HepG2 (cell line): ENCODE data around the gene LDLRAP1.

Experiments used
- CTCF ChIP-seq: sonication (generic); formaldehyde crosslinking; IDR thresholded peaks from 2 replicates; pipeline ENCODE4 v1.5.0; 2020; ENCODE audit warnings: mild to moderate bottlenecking, missing genetic modification reagents, moderate library complexity
- EZH2 ChIP-seq: conservative IDR thresholded peaks from 2 replicates; pipeline ENCODE4 v1.6.1; 2012; ENCODE audit warnings: mild to moderate bottlenecking, low read depth, low read length, moderate library complexity
- NFYB ChIP-seq: sonication (generic); formaldehyde crosslinking; IDR thresholded peaks from 2 replicates; pipeline ENCODE4 v1.4.0; 2020; ENCODE audit warnings: missing genetic modification reagents
- PHB2 ChIP-seq: fragments of 450-650 bp; IDR thresholded peaks from 2 replicates; pipeline ENCODE4 v1.6.1; 2018; ENCODE audit not compliant: partially characterized antibody
- POLR2AphosphoS5 ChIP-seq: IDR thresholded peaks from 2 replicates; pipeline ENCODE4 v1.6.1; 2012; ENCODE audit warnings: low read depth, low read length
- PTBP1 ChIP-seq: fragments of 200-400 bp; formaldehyde crosslinking; IDR thresholded peaks from 2 replicates; pipeline ENCODE4 v1.6.1; 2018; ENCODE audit warnings: low read length, low read depth; ENCODE audit not compliant: poor library complexity, severe bottlenecking
- RBM22 ChIP-seq: fragments of 200-400 bp; formaldehyde crosslinking; optimal IDR thresholded peaks from 2 replicates; pipeline ENCODE3; 2017; ENCODE audit warnings: mild to moderate bottlenecking, low read length, moderate library complexity
- ZFP37 ChIP-seq: sonication (generic); formaldehyde crosslinking; IDR thresholded peaks from 2 replicates; pipeline ENCODE4 v1.4.0; 2020; ENCODE audit warnings: missing genetic modification reagents, borderline replicate concordance
- ZNF207 ChIP-seq: fragments of 450-650 bp; IDR thresholded peaks from 2 replicates; pipeline ENCODE4 v1.6.1; 2016; ENCODE audit warnings: antibody characterized with exemption, borderline replicate concordance
- ZNF275 ChIP-seq: sonication (generic); formaldehyde crosslinking; IDR thresholded peaks from 2 replicates; pipeline ENCODE4 v1.8.0; 2022; ENCODE audit warnings: missing genetic modification reagents, mild to moderate bottlenecking, inconsistent platforms, borderline replicate concordance
- ZNF484 ChIP-seq: sonication (generic); formaldehyde crosslinking; IDR thresholded peaks from 2 replicates; pipeline ENCODE4 v1.5.1; 2020; ENCODE audit warnings: mild to moderate bottlenecking, low read depth, missing genetic modification reagents, borderline replicate concordance

- TF ChIP-seq EZH2: no peak
- TF ChIP-seq ZNF207: no peak
- no peak for TF ChIP-seq RBM22
- TF ChIP-seq ZFP37: no peak
- no peak for TF ChIP-seq POLR2AphosphoS5
- no peak for TF ChIP-seq CTCF (CRISPR knock-in tag)
- TF ChIP-seq PTBP1: no peak
- TF ChIP-seq NFYB (CRISPR knock-in tag): no peak
- TF ChIP-seq ZNF484 (CRISPR knock-in tag): no peak
- TF ChIP-seq ZNF275 (CRISPR knock-in tag): no peak
- no peak for TF ChIP-seq PHB2
Observed at GRCh38 chr1:25522031-25522655, 21.3 kb upstream of the LDLRAP1 start.
